ENCODE data around the gene SENP6. TPM values are rescaled to one million over a fixed set of nuclear protein-coding genes. Genes with fewer than 3 reads are reported as not detected.

Gene SENP6
- total and polyA plus RNA-seq, 10 donors, result 29.2 to 166 (median 122) TPM

GRCh38 chr6:75602246-75603105, 796 bp downstream of the SENP6 start:
- H3K9me3 ChIP-seq, result no peaks in the 10 kb centered on the region
- H3K27ac ChIP-seq, result peak overlapping the region; percentile 96 to 99 (median 98)
- peak; percentile 92 for DNase-seq
- TF ChIP-seq POLR2A (IDR thresholded peaks at IDR 0.05), result no peak
- no peak for TF ChIP-seq CTCF (IDR thresholded peaks at IDR 0.05 in 8 of 11, conservative IDR thresholded peaks at IDR 0.05 in 3 of 11)
- TF ChIP-seq POLR2AphosphoS5 (IDR thresholded peaks at IDR 0.05), result no peak
- peaks cover 37 to 89% (median 76%) of the 10 kb centered on the region in 6 donors for H3K4me1 ChIP-seq
- 0 to 1% (median 1%) methylated on average over 33 to 70 of the region's 70 CpGs for WGBS, 5 donors
- intact Hi-C loops (cut with DNase I; ENCODE audit: low total_unique reads), result no loop called here
- H3K27me3 ChIP-seq (replicated peaks in 1 of 7), result no peaks in the 10 kb centered on the region
- H3K36me3 ChIP-seq, result no peaks in the 10 kb centered on the region
- peak overlapping the region; percentile 62 to 90 (median 77) for H3K4me3 ChIP-seq

DNA sequence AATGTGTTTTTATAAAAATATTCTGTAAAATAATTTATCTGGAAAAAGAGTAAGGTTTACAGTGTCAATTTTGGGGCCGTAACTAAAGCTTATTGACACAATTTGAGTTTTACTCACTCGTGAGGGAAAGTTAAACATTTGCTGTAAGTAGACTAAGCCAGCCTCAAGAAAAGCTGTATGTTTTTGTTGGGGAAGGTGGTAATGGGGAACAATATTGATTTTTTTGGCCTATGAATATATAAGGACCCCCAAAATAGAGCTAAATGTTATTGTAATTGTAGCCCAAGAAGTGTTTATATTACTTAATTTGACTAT, 1.4 kb downstream of the SENP6 start:
- intact Hi-C loops (cut with DNase I; ENCODE audit: low total_unique reads), result no loop called here
- 0 to 5% (median 2%) methylated on average over 2 of the region's 2 CpGs for WGBS, 5 donors
- no peak for DNase-seq

DNA sequence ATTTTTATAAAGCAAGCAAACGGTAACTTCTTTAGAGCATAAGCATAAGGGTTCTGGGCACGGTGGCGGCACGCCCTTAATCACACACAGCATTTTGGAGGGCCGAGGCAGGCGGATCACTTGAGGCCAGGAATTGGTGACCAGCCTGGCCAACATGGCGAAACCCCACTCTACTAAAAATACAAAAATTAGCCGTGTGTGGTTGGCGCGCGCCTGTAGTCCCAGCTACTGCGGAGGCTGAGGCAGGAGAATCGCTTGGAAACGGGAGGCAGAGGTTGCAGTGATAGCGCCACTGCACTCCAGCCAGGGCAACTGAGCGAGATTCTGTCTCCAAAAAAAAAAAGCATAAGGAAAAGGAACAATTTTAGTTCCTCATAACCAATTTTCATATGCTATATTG, 2.6 kb downstream of the SENP6 start:
- no peak for DNase-seq
- 94 to 95% (median 95%) methylated on average over 16 of the region's 16 CpGs for WGBS, 5 donors
- peaks cover 38 to 89% (median 81%) of the 10 kb centered on the region in 6 donors for H3K4me1 ChIP-seq
- no peaks in the 10 kb centered on the region for H3K27me3 ChIP-seq (replicated peaks in 1 of 7)
- peak overlapping the region in 5 of 8 donors; percentile 72 to 90 (median 78) for H3K4me3 ChIP-seq
- H3K27ac ChIP-seq, result peak overlapping the region in 2 of 8 donors; percentile 96 to 98
- TF ChIP-seq CTCF (IDR thresholded peaks at IDR 0.05 in 8 of 11, conservative IDR thresholded peaks at IDR 0.05 in 3 of 11), result no peak
- TF ChIP-seq POLR2A (IDR thresholded peaks at IDR 0.05), result no peak
- no peak for TF ChIP-seq POLR2AphosphoS5 (IDR thresholded peaks at IDR 0.05)
- intact Hi-C loops (cut with DNase I; ENCODE audit: low total_unique reads), result no loop called here
- no peaks in the 10 kb centered on the region for H3K9me3 ChIP-seq
- no peaks in the 10 kb centered on the region for H3K36me3 ChIP-seq

More for the DNA sequence above, 1.4 kb downstream of the SENP6 start:
- H3K4me1 ChIP-seq, result peaks cover 32 to 89% (median 79%) of the 10 kb centered on the region in 6 donors
- no peak for TF ChIP-seq CTCF (IDR thresholded peaks at IDR 0.05 in 8 of 11, conservative IDR thresholded peaks at IDR 0.05 in 3 of 11)
- no peak for TF ChIP-seq POLR2A (IDR thresholded peaks at IDR 0.05)
- no peak for TF ChIP-seq POLR2AphosphoS5 (IDR thresholded peaks at IDR 0.05)
- peak overlapping the region; percentile 62 to 90 (median 77) for H3K4me3 ChIP-seq
- H3K36me3 ChIP-seq, result no peaks in the 10 kb centered on the region
- H3K27me3 ChIP-seq (replicated peaks in 1 of 7), result no peaks in the 10 kb centered on the region
- H3K27ac ChIP-seq, result peak overlapping the region in 7 of 8 donors; percentile 96 to 99 (median 98)
- no peaks in the 10 kb centered on the region for H3K9me3 ChIP-seq

- DNase-seq, result no peak
- 93 to 98% (median 95%) methylated on average over 4 of the region's 4 CpGs for WGBS, 5 donors
- Histone ChIP-seq H3K4me1 (peaks cover 51 to 89% (median 82%) of the 10 kb centered on the region in 6 donors), H3K27ac (peak overlapping the region in 2 of 8 donors; percentile 7 to 11), H3K4me3 (no peak overlapping the region), H3K27me3 (replicated peaks in 1 of 7) (no peaks in the 10 kb centered on the region), H3K36me3 (no peaks in the 10 kb centered on the region), H3K9me3 (no peaks in the 10 kb centered on the region)
- intact Hi-C loops (cut with DNase I; ENCODE audit: low total_unique reads), result no loop called here
- TF ChIP-seq POLR2A (IDR thresholded peaks at IDR 0.05) (no peak), CTCF (IDR thresholded peaks at IDR 0.05 in 8 of 11, conservative IDR thresholded peaks at IDR 0.05 in 3 of 11) (no peak), POLR2AphosphoS5 (IDR thresholded peaks at IDR 0.05) (no peak)
Measured at GRCh38 chr6:75605635-75606034, 4.0 kb downstream of the SENP6 start.
